NT2/D1 (cell line): Measurements from ENCODE around the gene SYT12.

ENCODE experiments used
- YY1 ChIP-seq: IDR thresholded peaks from 2 replicates; pipeline ENCODE4 v1.6.1; 2011; ENCODE audit not compliant: insufficient read length, insufficient read depth
- ZNF274 ChIP-seq: IDR thresholded peaks from 2 replicates; pipeline ENCODE4 v1.6.1; 2011; ENCODE audit warnings: mild to moderate bottlenecking, low read depth, low read length

GRCh38 chr11:66985508-66986177 lies 37.3 kb upstream of the SYT12 start:
- TF ChIP-seq ZNF274 (no peak), YY1 (no peak)
